Heart left ventricle (tissue), 16 donors: Measurements from ENCODE around the gene THSD4. TPM values are rescaled to one million over a fixed set of nuclear protein-coding genes. Genes with fewer than 3 reads are reported as not detected.

Experiments
- ATAC-seq, 4 donors: fragments of 200-7000 bp; cut with Tn5 transposase; one replicate each; pipeline ENCODE4 v1.9.1; 2020 to 2022; ENCODE audit warnings: moderate library complexity in 4 of 4, mild to moderate bottlenecking in 3 of 4, moderate number of reproducible peaks in 1 of 4
- DNase-seq, 5 donors: peaks; one replicate each; pipeline ENCODE4 v3.0.0-alpha.2; 2020
- H3K27ac ChIP-seq, 12 donors: fragments of 200-600 bp; sonication (generic) in 4 of 12; one replicate each; pipeline versions ENCODE4 v1.5.0 to v1.8.0; 2016 to 2022; ENCODE audit warnings: mild to moderate bottlenecking in 2 of 12
- H3K27me3 ChIP-seq, 9 donors: fragments of 200-600 bp; sonication (generic) in 2 of 9; one replicate each; pipeline versions ENCODE4 v1.5.1 to v1.8.0; 2016 to 2022; ENCODE audit warnings: mild to moderate bottlenecking in 3 of 9
- H3K36me3 ChIP-seq, 9 donors: fragments of 200-600 bp; sonication (generic) in 2 of 9; one replicate each; pipeline versions ENCODE4 v1.5.0 to v1.8.0; 2018 to 2022; ENCODE audit warnings: mild to moderate bottlenecking in 2 of 9
- H3K4me1 ChIP-seq, 12 donors: fragments of 200-600 bp; sonication (generic) in 4 of 12; one replicate each; pipeline versions ENCODE4 v1.5.0 to v1.8.0; 2016 to 2022; ENCODE audit warnings: mild to moderate bottlenecking in 3 of 12
- H3K4me3 ChIP-seq, 12 donors: fragments of 200-600 bp; sonication (generic) in 4 of 12; one replicate each; pipeline versions ENCODE4 v1.5.0 to v1.8.0; 2017 to 2022; ENCODE audit warnings: mild to moderate bottlenecking in 9 of 12, moderate library complexity in 4 of 12
- H3K9me3 ChIP-seq, 12 donors: fragments of 200-600 bp; sonication (generic) in 4 of 12; one replicate each; pipeline versions ENCODE4 v1.5.0 to v1.8.0; 2016 to 2022; ENCODE audit warnings: mild to moderate bottlenecking in 1 of 12
- CTCF ChIP-seq, 12 donors: fragments of 200-600 bp; sonication (generic) in 4 of 12; IDR thresholded peaks; one replicate each; pipeline versions ENCODE4 v1.5.0 to v1.8.0; 2018 to 2022; ENCODE audit warnings: antibody characterized with exemption in 12 of 12, mild to moderate bottlenecking in 5 of 12
- POLR2A ChIP-seq, 2 donors: fragments of 450-650 bp; IDR thresholded peaks; one replicate each; pipeline ENCODE4 v1.6.1; 2017; ENCODE audit warnings: antibody characterized with exemption in 2 of 2, mild to moderate bottlenecking in 2 of 2, moderate library complexity in 2 of 2
- WGBS, 4 donors: extraction: QIAGEN DNeasy Blood & Tissue Kit in 2 of 4; methylation state at CpG; one replicate each; pipeline versions ENCODE4 v1.1.5 to v1.1.7; 2013 to 2018; 5-methylcytosine and 5-hydroxymethylcytosine counted together
- intact Hi-C, 10 donors: fragments of 100-400 bp; cut with DNase I; formaldehyde crosslinking; loops; one replicate each; pipeline versions ENCODE4 v1.11.1 to v1.14.2; 2022
- polyA plus RNA-seq, 2 donors: library from polyadenylated mRNA; stranded (reverse); fragments of 200-250 nt; gene quantifications; one replicate each; pipeline ENCODE4 v1.2.3, GENCODE V29; 2013
- total RNA-seq, 9 donors: library from RNA; depleted of rRNA in 2 of 9; stranded (reverse); fragments of >200 nt in 2 of 9; fragmentation: NEBNext Ultra II Directional in 3 of 9; extraction: Animal tissue kit (Norgen Biotek cat#: 25700) in 3 of 9; gene quantifications; one replicate each; pipeline versions ENCODE4 v1.1.0 to v1.2.4, GENCODE V29; 2016 to 2023
- donor health status: ischemic (EF 13 %, LVEDD 7.1; RV severe dilation, severe dysfunction).
- donor health status: healthy with polysubstance abuse.
- donor health status: DM: no; HTN: yes; CAD: no.
- donor health status: DM: no; HTN: no; CAD: no.
- donor health status: ischemic (EF 25% LVEDD 6.9; RV normal size, moderate dysfunction).
- donor health status: ischemic (EF 25% LVEDD 5.7; RV mildly dilated, moderate dysfunction).
- donor health status: healthy.
- donor health status: DM: yes; HTN: yes; CAD: no.
- donor health status: ischemic (EF 35%, LVEDD 5.7; RV mildly dilated, moderate dysfunction).
- donor health status: nonischemic (EF 11% LVEDD 7.7; RV severe dilation, severe dysfunction).
- donor health status: DM: yes; HTN: yes; CAD: no.
- donor health status: PGD.
- donor health status: ischemic (EF 29% LVEDD 5.4; RV normal size, mild dysfunction).
- donor health status: nonischemic (EF 23%, LVEDD 6.1; RV moderate dilation, normal function).

The THSD4 gene
- total and polyA plus RNA-seq, 11 donors: 32.6 to 206 (median 93.2) TPM

- peak; percentile 58 to 73 (median 70) for ATAC-seq
- peak overlapping the region; percentile 10 to 87 (median 82) for H3K27ac ChIP-seq
Measured at GRCh38 chr15:71148048-71148447, 32.8 kb downstream of the THSD4 start.

DNA sequence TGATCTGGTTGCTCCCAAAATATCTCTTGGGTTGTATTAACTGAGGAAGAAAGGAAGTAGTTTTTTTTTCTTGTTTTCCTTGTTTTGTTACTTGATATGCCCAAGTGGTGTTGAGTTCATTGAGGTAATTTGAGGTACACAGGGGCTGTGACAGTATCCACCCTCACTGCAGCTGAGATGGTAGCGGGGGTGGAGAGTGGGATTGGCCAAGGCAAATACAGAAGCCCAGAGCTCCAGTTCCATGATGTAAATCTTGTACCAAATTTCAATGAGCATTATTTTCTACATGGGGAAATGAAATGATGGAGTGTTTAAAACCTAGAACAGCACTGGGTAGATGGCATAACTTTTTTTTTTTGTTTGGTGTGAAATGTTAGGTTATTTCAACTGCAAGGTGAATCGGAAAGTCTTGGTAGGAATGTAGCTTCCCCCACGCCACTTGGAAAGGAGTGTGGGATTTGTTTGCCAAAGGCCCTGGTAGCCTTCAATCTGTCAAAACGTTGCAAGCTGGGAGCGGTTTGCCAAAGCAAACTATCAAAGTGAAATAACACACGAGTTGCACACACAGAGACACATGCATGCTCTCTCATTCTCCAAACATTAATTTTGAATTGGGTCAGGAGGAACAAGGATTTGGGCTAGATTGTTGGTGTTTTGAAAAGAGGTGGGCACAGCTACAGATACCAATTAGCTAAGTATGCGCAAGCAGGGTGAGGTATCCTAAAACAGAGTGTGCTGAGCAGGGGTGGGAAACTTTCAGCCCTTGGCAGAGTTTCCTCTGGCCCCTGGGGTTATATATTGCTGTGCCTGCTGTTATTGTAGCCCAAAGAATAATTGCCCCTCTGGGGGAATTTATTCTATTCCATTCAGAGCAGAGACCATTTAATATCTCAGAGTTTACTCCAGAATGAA is 34.6 kb downstream of the THSD4 start:
- peak; percentile 60 to 82 (median 66) for ATAC-seq
- intact Hi-C loops: loop anchor here in 6 of 10 donors (1.0 to 10.0 kb wide), 7 partner anchors 22 to 92 kb away; partner anchors contain the start of gene THSD4 (in 1 of the 6)
- peak in 4 of 5 donors; percentile 70 to 79 (median 72) for DNase-seq
- Histone ChIP-seq H3K4me1 (peaks cover 0 to 94% (median 42%) of the 10 kb centered on the region in 12 donors), H3K4me3 (no peak overlapping the region), H3K36me3 (no peaks in the 10 kb centered on the region), H3K27me3 (no peaks in the 10 kb centered on the region), H3K9me3 (no peaks in the 10 kb centered on the region), H3K27ac (peak overlapping the region; percentile 51 to 87 (median 82))
- TF ChIP-seq POLR2A (IDR thresholded peaks at IDR 0.05) (no peak), CTCF (IDR thresholded peaks at IDR 0.05) (no peak)
- WGBS, 4 donors: 28 to 40% (median 37%) methylated on average over 7 of the region's 7 CpGs

More at GRCh38 chr15:71148048-71148447, 32.8 kb downstream of the THSD4 start:
- no peak for TF ChIP-seq POLR2A (IDR thresholded peaks at IDR 0.05)
- TF ChIP-seq CTCF (IDR thresholded peaks at IDR 0.05): no peak
- intact Hi-C loops: loop anchor here in 3 of 10 donors (2.0 to 10.0 kb wide), 3 partner anchors 31 to 87 kb away; no protein-coding TSS in a partner anchor
- H3K9me3 ChIP-seq: no peaks in the 10 kb centered on the region
- DNase-seq: no peak
- WGBS, 4 donors: 45 to 65% (median 57%) methylated on average over 6 of the region's 6 CpGs
- no peaks in the 10 kb centered on the region for H3K36me3 ChIP-seq
- no peak overlapping the region for H3K4me3 ChIP-seq
- H3K27me3 ChIP-seq: no peaks in the 10 kb centered on the region
- H3K4me1 ChIP-seq: peaks cover 0 to 98% (median 49%) of the 10 kb centered on the region in 12 donors

DNA sequence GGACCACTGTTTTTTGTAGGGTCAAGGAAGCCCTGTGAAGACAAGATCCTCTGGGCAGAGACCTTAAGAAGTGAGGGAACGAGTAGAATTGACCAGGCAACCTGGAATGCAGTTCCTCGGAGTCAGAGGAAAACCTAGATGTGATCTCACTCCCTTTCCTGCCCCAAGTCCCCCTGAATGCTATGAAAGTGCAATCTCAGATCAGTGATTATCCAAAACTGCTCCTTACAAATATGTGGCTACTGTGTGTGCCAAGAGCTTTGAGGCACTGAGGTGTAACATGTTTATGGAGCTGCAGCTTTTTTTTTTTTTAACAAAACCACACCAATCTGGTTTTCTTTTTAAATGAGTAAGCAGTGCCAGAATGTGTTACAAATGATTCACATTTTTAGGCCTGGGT is 35.8 kb downstream of the THSD4 start:
- Histone ChIP-seq H3K9me3 (no peaks in the 10 kb centered on the region), H3K4me3 (no peak overlapping the region), H3K27me3 (no peaks in the 10 kb centered on the region), H3K36me3 (peaks cover 0 to 6% (median 0%) of the 10 kb centered on the region in 9 donors), H3K4me1 (peaks cover 0 to 87% (median 37%) of the 10 kb centered on the region in 12 donors), H3K27ac (peak overlapping the region in 11 of 12 donors; percentile 69 to 87 (median 83))
- DNase-seq: no peak
- TF ChIP-seq CTCF (IDR thresholded peaks at IDR 0.05) (no peak), POLR2A (IDR thresholded peaks at IDR 0.05) (no peak)
- no peak for ATAC-seq
- intact Hi-C loops: loop anchor here in 3 of 10 donors (5.0 kb wide), 3 partner anchors 34 to 91 kb away; partner anchors contain the start of gene THSD4 (in 1 of the 3)
- 36 to 50% (median 38%) methylated on average over 2 of the region's 2 CpGs for WGBS, 4 donors

DNA sequence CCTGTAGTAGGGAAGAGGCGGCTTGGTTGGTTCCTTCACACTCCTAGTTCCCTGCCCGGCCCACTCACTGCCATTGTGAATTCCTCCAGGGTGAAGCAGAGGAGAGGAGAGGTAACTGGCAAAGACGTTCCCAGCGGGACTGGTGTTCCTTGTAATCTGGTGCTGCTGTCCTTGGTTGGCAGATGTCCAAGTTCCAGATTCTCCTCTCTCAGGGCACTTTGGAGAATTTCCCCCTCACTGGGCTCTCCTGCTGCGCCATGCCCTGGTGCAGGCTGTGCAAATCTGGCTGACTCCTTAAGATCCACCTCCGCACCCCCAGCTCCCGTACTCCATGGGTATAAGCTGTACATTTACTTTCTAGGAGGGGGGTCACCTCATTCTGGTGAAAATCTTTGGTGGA is 37.3 kb downstream of the THSD4 start:
- WGBS, 4 donors: 68 to 76% (median 69%) methylated on average over 7 of the region's 7 CpGs
- Histone ChIP-seq H3K27ac (peak overlapping the region in 11 of 12 donors; percentile 13 to 87 (median 80)), H3K4me3 (no peak overlapping the region), H3K4me1 (peaks cover 0 to 74% (median 24%) of the 10 kb centered on the region in 12 donors), H3K9me3 (no peaks in the 10 kb centered on the region), H3K36me3 (peaks cover 0 to 6% (median 0%) of the 10 kb centered on the region in 9 donors), H3K27me3 (no peaks in the 10 kb centered on the region)
- TF ChIP-seq POLR2A (IDR thresholded peaks at IDR 0.05) (no peak), CTCF (IDR thresholded peaks at IDR 0.05) (no peak)
- DNase-seq (no peak), ATAC-seq (no peak)
- intact Hi-C loops: loop anchor here in 3 of 10 donors (5.0 kb wide), 3 partner anchors 35 to 90 kb away; partner anchors contain the start of gene THSD4 (in 1 of the 3)
